Stimulated activated CD8-positive, alpha-beta memory T cell treated with anti-CD3 and anti-CD28 coated beads, Interleukin-7, amount 100 ng/mL, for 48 hours (primary cell): ENCODE results near the gene SPCS3.
A peak's percentile ranks its signal among the peaks of the same experiment; 100 is the strongest.
"Not testable (repeated sequence)": the region's sequence is repeated elsewhere in the genome, so short reads cannot be mapped to it uniquely, and the experiment has no call there.

Experiments
- DNase-seq, 2 donors: peaks; one replicate each; pipeline ENCODE4 v3.0.0-alpha.2; 2020; ENCODE audit warnings: low read depth in 1 of 2; ENCODE audit errors: extremely low read depth in 1 of 2

The SPCS3 gene

DNA sequence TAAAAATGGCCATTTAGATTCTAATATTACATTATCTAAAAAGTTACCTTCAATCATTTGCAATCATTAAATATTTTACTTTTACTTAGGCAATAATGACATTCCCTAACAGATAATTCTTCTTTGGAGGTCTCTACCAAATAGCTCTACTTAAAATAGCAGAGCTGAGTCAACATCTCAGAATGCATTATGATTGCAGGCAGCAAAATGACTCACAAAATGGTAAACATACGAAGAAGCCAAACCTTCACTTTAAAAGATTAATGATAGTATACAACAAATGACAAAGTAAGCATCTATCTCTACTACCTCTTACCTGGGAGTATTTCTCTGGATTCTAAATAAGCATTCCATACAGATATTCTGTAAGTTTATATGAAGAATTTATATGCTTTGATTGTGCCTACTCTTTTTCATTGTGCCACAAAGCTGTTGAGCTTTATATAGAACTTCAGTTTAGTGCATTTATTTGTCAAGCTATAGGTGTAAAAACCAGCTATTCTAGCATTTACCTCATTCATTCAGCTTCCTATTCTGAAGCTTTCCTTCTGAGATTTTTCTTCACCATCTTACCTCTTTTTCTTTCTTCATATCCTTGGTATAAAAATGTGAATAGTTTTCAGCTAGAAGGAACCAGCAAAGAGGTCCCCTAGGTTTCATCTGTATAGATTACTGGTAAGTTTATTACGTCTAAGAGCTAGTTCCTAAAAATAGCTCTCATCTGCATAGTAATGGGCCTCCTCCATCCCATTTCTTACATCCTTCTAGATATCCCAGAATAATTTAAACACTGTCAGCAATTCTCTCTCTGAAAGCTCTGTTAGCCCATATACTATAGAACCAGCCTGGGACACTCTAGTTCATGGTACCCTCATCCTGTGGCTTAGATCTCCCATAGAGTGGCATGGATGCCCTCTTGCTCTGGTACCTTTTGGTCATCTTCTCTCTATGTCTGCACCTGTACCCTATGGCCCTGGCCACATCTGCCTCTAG is 17.2 kb upstream of the SPCS3 start:
- no peak for DNase-seq

GRCh38 chr4:176303938-176304337 is 15.8 kb upstream of the SPCS3 start:
- no peak for DNase-seq

- no peak for DNase-seq
Measured at GRCh38 chr4:176306837-176307665, 12.7 kb upstream of the SPCS3 start.

- no peak for DNase-seq
Measured at GRCh38 chr4:176307666-176307930, 12.2 kb upstream of the SPCS3 start.

- no peak for DNase-seq
Measured at GRCh38 chr4:176308441-176308840, 11.3 kb upstream of the SPCS3 start.

- no peak for DNase-seq
Measured at GRCh38 chr4:176309046-176309445, 10.7 kb upstream of the SPCS3 start.

GRCh38 chr4:176309772-176310171 is 10.0 kb upstream of the SPCS3 start:
- no peak for DNase-seq

DNA sequence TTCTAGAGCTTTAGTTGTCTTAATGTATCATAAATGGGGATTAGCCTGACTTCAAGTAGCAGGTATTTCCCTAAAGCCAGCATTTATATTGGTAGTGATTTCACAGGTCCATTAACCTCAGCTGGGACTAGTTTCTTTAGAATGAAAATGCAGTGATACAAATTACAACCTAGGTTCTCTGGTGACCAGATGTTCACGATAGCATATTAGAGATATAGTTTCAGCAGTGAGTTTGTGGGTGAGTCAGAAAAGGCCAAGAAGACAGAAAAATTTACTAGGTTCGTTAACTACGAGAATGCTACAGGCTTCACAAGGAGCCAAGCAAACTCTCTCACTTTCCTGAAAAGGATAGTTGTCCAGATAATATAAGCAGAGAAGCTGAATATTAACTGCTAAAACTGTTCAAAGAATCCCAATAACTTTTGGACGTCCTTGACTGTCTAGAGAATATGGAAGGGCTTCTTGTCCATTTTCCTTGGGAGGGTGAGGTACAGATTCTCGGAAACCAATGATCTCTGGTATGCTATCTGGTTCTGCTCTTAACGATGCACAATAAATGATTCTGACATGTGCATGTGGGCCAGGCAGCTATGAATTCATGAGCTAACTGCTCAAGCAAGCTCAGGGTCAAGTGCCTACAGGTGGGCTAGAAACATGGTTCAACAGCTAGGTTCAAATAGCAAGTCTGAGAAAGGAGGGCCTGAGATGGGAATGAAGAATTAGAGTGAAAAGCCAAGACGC is 6.0 kb upstream of the SPCS3 start:
- no peak for DNase-seq

GRCh38 chr4:176319151-176319703 is 539 bp upstream of the SPCS3 start:
- DNase-seq: no peak

DNA sequence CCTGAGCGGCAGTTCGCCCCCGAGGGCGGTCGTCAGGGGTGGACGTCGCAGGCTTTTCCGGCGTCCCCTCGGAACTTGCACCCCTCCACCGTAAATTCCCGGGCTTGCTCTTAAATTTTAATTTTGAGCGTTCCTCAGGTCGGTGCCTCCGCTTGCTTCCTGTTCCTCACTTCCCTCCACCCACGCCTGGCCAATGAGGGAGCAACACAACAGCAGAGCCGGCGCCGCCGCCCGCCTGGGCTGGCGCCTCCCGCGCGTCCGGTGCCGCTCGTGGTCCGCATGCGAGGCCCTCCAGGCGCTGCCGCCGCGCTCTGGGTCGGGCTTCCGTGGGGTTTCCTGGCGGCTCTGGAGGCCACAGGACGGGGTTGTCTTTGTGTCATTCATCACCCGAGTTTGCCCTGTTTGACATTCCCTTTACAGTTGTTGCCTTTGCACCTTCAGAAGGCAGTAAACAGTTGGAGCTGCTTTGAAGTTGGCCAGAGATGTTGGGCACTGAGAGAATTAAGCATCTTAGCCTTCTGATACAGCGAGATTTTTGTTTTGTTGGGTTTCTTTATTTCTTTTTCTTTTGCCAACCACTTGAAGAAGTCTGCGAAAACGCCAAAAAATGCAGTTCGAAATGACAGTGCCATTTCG is 692 bp downstream of the SPCS3 start:
- DNase-seq: peak; percentile 81 to 88

- DNase-seq: no peak
Measured at GRCh38 chr4:176320976-176321361, 1.2 kb downstream of the SPCS3 start.

DNA sequence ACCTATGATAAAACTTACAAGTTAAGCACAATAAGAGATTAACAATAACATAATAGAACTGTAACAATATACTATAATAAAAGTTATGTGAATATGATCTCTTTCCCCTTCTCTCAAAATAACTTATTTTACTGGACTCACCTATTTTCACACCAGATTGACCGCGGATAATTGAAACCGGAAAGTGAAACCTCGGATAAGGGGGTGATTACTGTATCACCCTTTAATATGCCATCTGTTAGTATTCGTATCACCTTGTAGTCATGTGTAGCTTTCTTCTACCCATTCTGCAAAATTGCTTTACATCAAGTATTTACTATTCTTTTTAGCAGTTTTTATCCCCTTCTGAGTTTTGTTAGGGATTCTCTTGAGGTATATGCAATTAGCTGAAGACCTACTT is 1.8 kb downstream of the SPCS3 start:
- no peak for DNase-seq

DNA sequence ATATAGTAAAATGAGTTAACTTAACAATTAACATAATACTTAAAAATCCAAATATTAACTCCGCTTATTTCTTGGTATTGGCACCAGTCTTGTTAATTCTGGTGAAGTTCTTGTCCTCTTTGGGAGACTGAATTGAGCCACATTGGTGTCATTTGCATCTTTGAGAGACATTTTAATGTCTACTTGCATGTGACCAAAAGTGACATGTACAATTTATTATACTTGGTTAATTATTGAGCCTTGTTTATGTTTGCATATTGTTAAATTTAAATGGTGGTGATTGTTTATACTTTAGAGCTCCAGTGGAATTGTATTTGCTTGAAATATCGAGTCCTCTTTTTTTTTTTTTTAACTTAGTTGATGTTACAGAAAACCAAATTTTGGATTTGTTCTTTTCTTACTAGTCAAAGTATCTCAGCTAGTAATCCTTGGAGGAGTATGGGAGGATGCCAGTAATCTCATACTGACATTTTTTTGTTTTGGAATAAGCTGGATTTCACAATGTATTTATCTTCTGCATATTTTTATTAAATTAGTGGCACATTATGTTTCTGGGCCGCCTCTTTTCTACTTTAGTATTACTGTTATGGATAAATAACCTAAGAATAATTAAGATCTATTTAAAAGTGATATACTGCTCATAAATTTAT is 3.9 kb downstream of the SPCS3 start:
- DNase-seq: no peak

GRCh38 chr4:176324876-176325275 is 5.1 kb downstream of the SPCS3 start:
- DNase-seq: not testable (repeated sequence)

- no peak for DNase-seq
Measured at GRCh38 chr4:176333076-176333475, 13.3 kb downstream of the SPCS3 start.

- no peak for DNase-seq
Measured at GRCh38 chr4:176334066-176334465, 14.3 kb downstream of the SPCS3 start.

GRCh38 chr4:176335421-176335820 is 15.7 kb downstream of the SPCS3 start:
- DNase-seq: no peak

GRCh38 chr4:176339936-176340761 is 20.4 kb downstream of the SPCS3 start:
- no peak for DNase-seq
